Measurements from ENCODE around the gene MARS1. TPM values are rescaled to one million over a fixed set of nuclear protein-coding genes. Genes with fewer than 3 reads are reported as not detected.
A peak's percentile ranks its signal among the peaks of the same experiment; 100 is the strongest.

Gene MARS1
- total RNA-seq, 4 donors from 2014 or later, result 55.2 to 173 (median 97.8) TPM

DNA sequence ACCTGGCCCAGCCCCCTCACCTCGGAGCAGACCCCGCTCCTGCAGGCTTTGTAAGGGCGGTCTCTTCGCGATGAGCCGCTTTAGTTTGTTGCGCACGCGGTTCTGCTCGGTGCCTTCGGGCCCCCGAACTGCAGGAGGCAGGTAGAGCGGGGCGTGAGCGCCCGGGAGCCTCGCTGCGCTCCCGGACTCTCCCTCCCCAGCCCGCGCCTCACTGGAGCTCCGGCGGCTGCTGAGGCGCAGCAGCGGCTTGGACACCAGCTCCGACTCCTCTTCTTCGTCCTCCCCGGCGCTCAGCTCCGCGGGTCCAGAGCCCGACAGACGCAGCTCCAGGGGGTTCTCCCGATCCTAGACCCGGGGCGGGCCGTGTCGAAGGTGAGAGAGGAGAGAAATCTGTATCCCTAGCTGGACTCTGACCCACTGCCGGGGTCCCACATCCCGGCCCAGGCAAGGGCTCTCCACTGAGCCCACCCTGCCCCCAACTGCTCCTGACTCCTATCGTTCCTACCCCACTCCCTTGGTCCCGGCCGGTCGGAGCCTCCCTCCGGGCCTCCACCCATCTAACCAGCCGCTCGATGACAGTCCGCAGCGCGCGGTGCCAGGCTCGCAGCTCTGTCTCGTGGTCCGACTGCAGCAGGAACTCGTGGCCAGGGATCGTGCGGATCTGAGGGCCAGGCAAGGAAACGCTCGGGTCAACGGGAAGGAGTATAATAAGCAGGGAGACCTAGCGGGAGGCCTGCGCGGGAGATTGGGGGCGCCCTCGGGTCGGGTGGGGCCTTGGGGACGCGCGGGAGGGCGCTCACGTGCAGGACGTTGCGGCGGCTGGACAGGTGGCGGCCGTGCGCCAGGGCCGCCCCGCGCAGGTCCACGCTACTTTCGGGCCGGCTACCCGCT lies 12.4 kb upstream of the MARS1 start:
- DNase-seq, result peak; percentile 21 to 28
- Histone ChIP-seq H3K9me3 (no peaks in the 10 kb centered on the region), H3K4me3 (replicated peaks in 1 of 3) (peak overlapping the region in 2 of 3 donors; percentile 8 to 14), H3K27me3 (peaks cover 14% of the 10 kb centered on the region), H3K36me3 (no peaks in the 10 kb centered on the region), H3K27ac (no peak overlapping the region), H3K4me1 (peaks cover 13 to 16% of the 10 kb centered on the region in 2 donors)
- WGBS, 2 donors, result 6 to 24% methylated on average over 38 to 50 of the region's 84 CpGs
- intact Hi-C loops (cut with DNase I), result no loop called here
- no peak for TF ChIP-seq CTCF (IDR thresholded peaks at IDR 0.05)
- no peak for TF ChIP-seq POLR2A (IDR thresholded peaks at IDR 0.05)

GRCh38 chr12:57476162-57476992 lies 11.5 kb upstream of the MARS1 start:
- Histone ChIP-seq H3K4me1 (peaks cover 13 to 16% of the 10 kb centered on the region in 2 donors), H3K9me3 (no peaks in the 10 kb centered on the region), H3K27me3 (peaks cover 14% of the 10 kb centered on the region), H3K36me3 (no peaks in the 10 kb centered on the region), H3K4me3 (replicated peaks in 1 of 3) (peak overlapping the region in 1 of 3 donors; percentile 14), H3K27ac (no peak overlapping the region)
- DNase-seq, result no peak
- WGBS, 2 donors, result 17 to 27% methylated on average over 21 of the region's 29 CpGs
- intact Hi-C loops (cut with DNase I), result no loop called here
- no peak for TF ChIP-seq POLR2A (IDR thresholded peaks at IDR 0.05)
- no peak for TF ChIP-seq CTCF (IDR thresholded peaks at IDR 0.05)

GRCh38 chr12:57476993-57477709 lies 10.7 kb upstream of the MARS1 start:
- H3K36me3 ChIP-seq, result no peaks in the 10 kb centered on the region
- peaks cover 14% of the 10 kb centered on the region for H3K27me3 ChIP-seq
- H3K4me1 ChIP-seq, result peaks cover 13 to 16% of the 10 kb centered on the region in 2 donors
- intact Hi-C loops (cut with DNase I), result no loop called here
- no peak for DNase-seq
- H3K9me3 ChIP-seq, result no peaks in the 10 kb centered on the region
- TF ChIP-seq CTCF (IDR thresholded peaks at IDR 0.05) (no peak), POLR2A (IDR thresholded peaks at IDR 0.05) (no peak)
- H3K4me3 ChIP-seq (replicated peaks in 1 of 3), result peak overlapping the region in 1 of 3 donors; percentile 12
- WGBS, 2 donors, result 78 to 82% methylated on average over 15 of the region's 15 CpGs
- no peak overlapping the region for H3K27ac ChIP-seq

GRCh38 chr12:57477710-57478681 lies 9.9 kb upstream of the MARS1 start:
- no peak overlapping the region for H3K27ac ChIP-seq
- TF ChIP-seq CTCF (IDR thresholded peaks at IDR 0.05), result no peak
- no peaks in the 10 kb centered on the region for H3K9me3 ChIP-seq
- peaks cover 13 to 16% of the 10 kb centered on the region in 2 donors for H3K4me1 ChIP-seq
- H3K4me3 ChIP-seq (replicated peaks in 1 of 3), result no peak overlapping the region
- DNase-seq, result no peak
- H3K36me3 ChIP-seq, result no peaks in the 10 kb centered on the region
- peaks cover 14% of the 10 kb centered on the region for H3K27me3 ChIP-seq
- intact Hi-C loops (cut with DNase I), result no loop called here
- 68 to 73% methylated on average over 12 of the region's 12 CpGs for WGBS, 2 donors
